Smooth muscle cell (in vitro differentiated cells): ENCODE data around the gene CLEC3B. TPM values are rescaled to one million over a fixed set of nuclear protein-coding genes. Genes with fewer than 3 reads are reported as not detected.

Experiments
- DNase-seq: peaks from one replicate; lab custom pipeline; 2025; ENCODE audit not compliant: unreplicated experiment; lab: John Stamatoyannopoulos, UW
- H2AFZ ChIP-seq: fragments of 200-600 bp; sonication (generic); 2 replicates; pipeline ENCODE4 v1.6.0; 2016; ENCODE audit warnings: antibody characterized with exemption, low read depth, mild to moderate bottlenecking
- H3F3A ChIP-seq: fragments of 200-600 bp; sonication (generic); 2 replicates; pipeline ENCODE4 v1.6.0; 2017; ENCODE audit warnings: antibody characterized with exemption, low read depth
- H3K27ac ChIP-seq: fragments of 200-600 bp; sonication (generic); 2 replicates; pipeline ENCODE4 v1.5.1; 2016; ENCODE audit warnings: low read depth, mild to moderate bottlenecking
- H3K27me3 ChIP-seq: fragments of 200-600 bp; sonication (generic); 2 replicates; pipeline ENCODE4 v1.6.1; 2016; ENCODE audit warnings: low read depth, mild to moderate bottlenecking
- H3K36me3 ChIP-seq: fragments of 200-600 bp; sonication (generic); 2 replicates; pipeline ENCODE4 v1.5.1; 2016; ENCODE audit warnings: low read depth
- H3K4me1 ChIP-seq: fragments of 200-600 bp; sonication (generic); 2 replicates; pipeline ENCODE4 v1.5.1; 2016; ENCODE audit warnings: low read depth
- H3K4me2 ChIP-seq: fragments of 200-600 bp; sonication (generic); 2 replicates; pipeline ENCODE4 v1.6.0; 2016; ENCODE audit warnings: mild to moderate bottlenecking
- H3K4me3 ChIP-seq: fragments of 200-600 bp; sonication (generic); 2 replicates; pipeline ENCODE4 v1.5.1; 2016; ENCODE audit warnings: mild to moderate bottlenecking
- H3K79me2 ChIP-seq: fragments of 200-600 bp; sonication (generic); 2 replicates; pipeline ENCODE4 v1.6.0; 2016; ENCODE audit warnings: low read depth, mild to moderate bottlenecking
- H3K9ac ChIP-seq: fragments of 200-600 bp; sonication (generic); 2 replicates; pipeline ENCODE4 v1.6.0; 2016; ENCODE audit warnings: low read depth
- H3K9me3 ChIP-seq: fragments of 200-600 bp; sonication (generic); replicated peaks from 2 replicates; pipeline ENCODE4 v1.5.1; 2016; ENCODE audit warnings: low read depth
- H4K20me1 ChIP-seq: fragments of 200-600 bp; sonication (generic); 2 replicates; pipeline ENCODE4 v1.6.0; 2016; ENCODE audit warnings: low read depth
- WGBS: methylation state at CpG from one replicate; pipeline ENCODE4 v1.1.7; 2016; ENCODE audit warnings: low lambda C conversion rate; 5-methylcytosine and 5-hydroxymethylcytosine counted together
- polyA plus RNA-seq: library from polyadenylated mRNA; unstranded; fragments of >200 nt; fragmentation: Nextera tagmentation; extraction: Ambion mirVana; gene quantifications from 2 replicates; pipeline ENCODE4 v1.2.1, GENCODE V29; 2016
- total RNA-seq: library from RNA; depleted of rRNA; stranded (reverse); fragments of >200 nt; gene quantifications from 2 replicates; pipeline ENCODE4 v1.2.3, GENCODE V29; 2014
- TF ChIP-seq, protein P1 (sequence below): fragments of 200-600 bp; sonication (generic); IDR thresholded peaks from 2 replicates; pipeline ENCODE4 v1.5.1; 2017; ENCODE audit warnings: borderline replicate concordance, mild to moderate bottlenecking, antibody characterized with exemption; ENCODE audit not compliant: insufficient read depth, poor library complexity, severe bottlenecking

CLEC3B gene
- total and polyA plus RNA-seq, 2 experiments from 2014 or later, result not detected

- no peaks in the 10 kb centered on the region for H3K79me2 ChIP-seq
- no peaks in the 10 kb centered on the region for H3K27me3 ChIP-seq
- H3K4me3 ChIP-seq, result no peak overlapping the region
- no peak overlapping the region for H3K4me2 ChIP-seq
- H3K27ac ChIP-seq, result no peak overlapping the region
- H3K36me3 ChIP-seq, result no peaks in the 10 kb centered on the region
- H3K9me3 ChIP-seq, result no peaks in the 10 kb centered on the region
- WGBS, result 79% methylated on average over 8 of the region's 8 CpGs
- no peak overlapping the region for H3K9ac ChIP-seq
- H4K20me1 ChIP-seq, result no peaks in the 10 kb centered on the region
- TF ChIP-seq, protein P1, sequence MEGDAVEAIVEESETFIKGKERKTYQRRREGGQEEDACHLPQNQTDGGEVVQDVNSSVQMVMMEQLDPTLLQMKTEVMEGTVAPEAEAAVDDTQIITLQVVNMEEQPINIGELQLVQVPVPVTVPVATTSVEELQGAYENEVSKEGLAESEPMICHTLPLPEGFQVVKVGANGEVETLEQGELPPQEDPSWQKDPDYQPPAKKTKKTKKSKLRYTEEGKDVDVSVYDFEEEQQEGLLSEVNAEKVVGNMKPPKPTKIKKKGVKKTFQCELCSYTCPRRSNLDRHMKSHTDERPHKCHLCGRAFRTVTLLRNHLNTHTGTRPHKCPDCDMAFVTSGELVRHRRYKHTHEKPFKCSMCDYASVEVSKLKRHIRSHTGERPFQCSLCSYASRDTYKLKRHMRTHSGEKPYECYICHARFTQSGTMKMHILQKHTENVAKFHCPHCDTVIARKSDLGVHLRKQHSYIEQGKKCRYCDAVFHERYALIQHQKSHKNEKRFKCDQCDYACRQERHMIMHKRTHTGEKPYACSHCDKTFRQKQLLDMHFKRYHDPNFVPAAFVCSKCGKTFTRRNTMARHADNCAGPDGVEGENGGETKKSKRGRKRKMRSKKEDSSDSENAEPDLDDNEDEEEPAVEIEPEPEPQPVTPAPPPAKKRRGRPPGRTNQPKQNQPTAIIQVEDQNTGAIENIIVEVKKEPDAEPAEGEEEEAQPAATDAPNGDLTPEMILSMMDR, result peak; percentile 33
- no peaks in the 10 kb centered on the region for H3F3A ChIP-seq
- no peak overlapping the region for H2AFZ ChIP-seq
- H3K4me1 ChIP-seq, result no peaks in the 10 kb centered on the region
- DNase-seq, result no peak
Measured at GRCh38 chr3:45078910-45079522, 52.9 kb downstream of the CLEC3B start.

GRCh38 chr3:45079715-45080114 lies 53.6 kb downstream of the CLEC3B start:
- H3K9ac ChIP-seq, result no peak overlapping the region
- no peaks in the 10 kb centered on the region for H3K9me3 ChIP-seq
- 100% methylated on average over 1 of the region's 1 CpG for whole genome bisulfite sequencing
- no peaks in the 10 kb centered on the region for H3K27me3 ChIP-seq
- H4K20me1 ChIP-seq, result no peaks in the 10 kb centered on the region
- H3K4me2 ChIP-seq, result no peak overlapping the region
- H3K4me3 ChIP-seq, result no peak overlapping the region
- H3K79me2 ChIP-seq, result no peaks in the 10 kb centered on the region
- no peak overlapping the region for H2AFZ ChIP-seq
- no peaks in the 10 kb centered on the region for H3K36me3 ChIP-seq
- no peaks in the 10 kb centered on the region for H3K4me1 ChIP-seq
- TF ChIP-seq, protein P1, result no peak
- no peak overlapping the region for H3K27ac ChIP-seq
- no peak for DNase-seq
- H3F3A ChIP-seq, result no peaks in the 10 kb centered on the region

GRCh38 chr3:45080824-45081223 lies 54.7 kb downstream of the CLEC3B start:
- Histone ChIP-seq H3K27me3 (no peaks in the 10 kb centered on the region), H3K4me3 (no peak overlapping the region), H3K27ac (no peak overlapping the region), H2AFZ (no peak overlapping the region), H4K20me1 (no peaks in the 10 kb centered on the region), H3K36me3 (no peaks in the 10 kb centered on the region), H3K9ac (no peak overlapping the region), H3K9me3 (no peaks in the 10 kb centered on the region), H3F3A (no peaks in the 10 kb centered on the region), H3K4me2 (no peak overlapping the region), H3K4me1 (no peaks in the 10 kb centered on the region), H3K79me2 (no peaks in the 10 kb centered on the region)
- DNase-seq, result no peak
- WGBS, result 100% methylated on average over 1 of the region's 1 CpG
- TF ChIP-seq, protein P1, result no peak

- 91% methylated on average over 2 of the region's 2 CpGs for WGBS
- H3K4me3 ChIP-seq, result no peak overlapping the region
- no peaks in the 10 kb centered on the region for H3K4me1 ChIP-seq
- no peaks in the 10 kb centered on the region for H3K36me3 ChIP-seq
- H3K4me2 ChIP-seq, result no peak overlapping the region
- DNase-seq, result no peak
- no peaks in the 10 kb centered on the region for H4K20me1 ChIP-seq
- no peak overlapping the region for H3K27ac ChIP-seq
- no peaks in the 10 kb centered on the region for H3K79me2 ChIP-seq
- H3F3A ChIP-seq, result no peaks in the 10 kb centered on the region
- no peaks in the 10 kb centered on the region for H3K27me3 ChIP-seq
- TF ChIP-seq, protein P1, result no peak
- no peaks in the 10 kb centered on the region for H3K9me3 ChIP-seq
- H3K9ac ChIP-seq, result no peak overlapping the region
- no peak overlapping the region for H2AFZ ChIP-seq
Measured at GRCh38 chr3:45081506-45082141, 55.5 kb downstream of the CLEC3B start.
